HepG2 (cell line): ENCODE measurements around the gene MTCL1. TPM values are rescaled to one million over a fixed set of nuclear protein-coding genes. Genes with fewer than 3 reads are reported as not detected.

Source experiments
- ARID3A ChIP-seq: IDR thresholded peaks from 2 replicates; pipeline ENCODE4 v1.6.1; 2012; ENCODE audit warnings: low read depth, low read length, improper control_type of control experiment
- ARID5B ChIP-seq: IDR thresholded peaks from 2 replicates; pipeline ENCODE4 v1.4.0; 2020; ENCODE audit warnings: mild to moderate bottlenecking, missing genetic modification reagents
- ATF7 ChIP-seq, 2 experiments: fragments of 450-650 bp in 1 of 2; sonication (generic) in 1 of 2; formaldehyde crosslinking in 1 of 2; IDR thresholded peaks; 2 replicates each; pipeline versions ENCODE4 v1.4.0 to v1.6.1; 2016 to 2020; ENCODE audit warnings: antibody characterized with exemption in 1 of 2, mild to moderate bottlenecking in 1 of 2, missing genetic modification reagents in 1 of 2
- DRAP1 ChIP-seq: IDR thresholded peaks from 2 replicates; pipeline ENCODE4 v1.6.1; 2016; ENCODE audit warnings: missing genetic modification reagents, missing compliant biosample characterization
- FOXP1 ChIP-seq, 2 experiments: fragments of 450-650 bp in 1 of 2; IDR thresholded peaks; 2 replicates each; pipeline ENCODE4 v1.6.1; 2017 to 2018; ENCODE audit warnings: antibody characterized with exemption in 1 of 2
- HNRNPK ChIP-seq: fragments of 200-400 bp; formaldehyde crosslinking; IDR thresholded peaks from 2 replicates; pipeline ENCODE4 v1.6.1; 2018; ENCODE audit warnings: low read length, low read depth, moderate library complexity, mild to moderate bottlenecking; ENCODE audit not compliant: poor library complexity, severe bottlenecking
- IKZF4 ChIP-seq: sonication (generic); formaldehyde crosslinking; IDR thresholded peaks from 2 replicates; pipeline ENCODE4 v1.5.1; 2020; ENCODE audit warnings: borderline replicate concordance, mild to moderate bottlenecking, low read depth, missing genetic modification reagents; ENCODE audit errors: not compliant biosample characterization
- MATR3 ChIP-seq: sonication (generic); formaldehyde crosslinking; IDR thresholded peaks from 2 replicates; pipeline ENCODE4 v1.4.0; 2020; ENCODE audit warnings: missing genetic modification reagents
- MEIS2 ChIP-seq: sonication (generic); formaldehyde crosslinking; IDR thresholded peaks from 2 replicates; pipeline ENCODE4 v1.9.0; 2021; ENCODE audit warnings: mild to moderate bottlenecking, missing genetic modification reagents
- MXD4 ChIP-seq: IDR thresholded peaks from 2 replicates; pipeline ENCODE4 v1.6.1; 2016; ENCODE audit warnings: mild to moderate bottlenecking, missing biosample characterization, missing genetic modification reagents
- POLR2A ChIP-seq, 2 experiments: IDR thresholded peaks; 2 replicates each; pipeline ENCODE4 v1.6.1; 2011; ENCODE audit warnings: low read depth in 2 of 2, low read length in 2 of 2, mild to moderate bottlenecking in 1 of 2, moderate library complexity in 1 of 2; ENCODE audit not compliant: insufficient read depth in 1 of 2
- POLR2G ChIP-seq: fragments of 200-400 bp; formaldehyde crosslinking; IDR thresholded peaks from 2 replicates; pipeline ENCODE4 v1.6.1; 2018; ENCODE audit warnings: mild to moderate bottlenecking, low read depth, low read length, moderate library complexity
- RXRB ChIP-seq: IDR thresholded peaks from 2 replicates; pipeline ENCODE4 v1.6.1; 2016; ENCODE audit warnings: borderline replicate concordance, missing genetic modification reagents, missing compliant biosample characterization
- SKI ChIP-seq: fragments of 450-650 bp; IDR thresholded peaks from one replicate; pipeline ENCODE4 v1.6.1; 2018; ENCODE audit warnings: mild to moderate bottlenecking; ENCODE audit not compliant: partially characterized antibody
- YY1 ChIP-seq: IDR thresholded peaks from 2 replicates; pipeline ENCODE4 v1.6.1; 2011; ENCODE audit warnings: low read length, low read depth, moderate library complexity, mild to moderate bottlenecking; ENCODE audit not compliant: insufficient read depth, insufficient replicate concordance
- ZBTB20 ChIP-seq: sonication (generic); formaldehyde crosslinking; IDR thresholded peaks from 2 replicates; pipeline ENCODE4 v1.8.1; 2023; ENCODE audit warnings: missing genetic modification reagents, low read depth, mild to moderate bottlenecking, borderline replicate concordance
- ZNF7 ChIP-seq: IDR thresholded peaks from 2 replicates; pipeline ENCODE4 v1.6.1; 2016; ENCODE audit warnings: missing biosample characterization, missing genetic modification reagents
- ZNF704 ChIP-seq: sonication (generic); formaldehyde crosslinking; IDR thresholded peaks from 2 replicates; pipeline ENCODE4 v1.8.1; 2023; ENCODE audit warnings: mild to moderate bottlenecking, inconsistent platforms, moderate library complexity, missing genetic modification reagents, borderline replicate concordance
- ZNF780A ChIP-seq: sonication (generic); formaldehyde crosslinking; IDR thresholded peaks from 2 replicates; pipeline ENCODE4 v1.8.0; 2022; ENCODE audit warnings: mild to moderate bottlenecking, missing genetic modification reagents, moderate library complexity
- polyA plus RNA-seq, 8 experiments: library from polyadenylated mRNA; depleted of rRNA in 3 of 8; stranded (reverse) in 7 of 8; unstranded in 1 of 8; fragments of >200 nt; fragmentation: Illumina TruSeq in 4 of 8; extraction: Trizol in 4 of 8; gene quantifications; 2 replicates each; pipeline versions ENCODE4 v1.2.1 to v1.2.3, GENCODE V29; 2011 to 2016; ENCODE audit warnings: low read depth in 4 of 8, missing spikeins in 1 of 8, mixed read lengths in 1 of 8; ENCODE audit not compliant: insufficient read depth in 1 of 8
- total RNA-seq, 5 experiments: library from RNA; depleted of rRNA; stranded (reverse); fragments of >200 nt; fragmentation: Illumina TruSeq; extraction: Trizol; gene quantifications; 2 replicates each; pipeline ENCODE4 v1.2.3, GENCODE V29; 2016; ENCODE audit warnings: low read depth in 1 of 5

MTCL1 gene
- total and polyA plus RNA-seq, 2 of the 13 experiments (the other 11 are each of a cell fraction or from before 2014, with no cell fraction given): 3.1 to 3.2 TPM

GRCh38 chr18:8792688-8793316, 87.4 kb downstream of the MTCL1 start (continued):
- peak; percentile 40; the same call in 1 of the 2 replicates for TF ChIP-seq ARID5B (CRISPR knock-in tag)
- TF ChIP-seq ZNF704: no peak
- no peak for TF ChIP-seq IKZF4 (CRISPR knock-in tag)
- no peak for TF ChIP-seq DRAP1 (CRISPR knock-in tag)
- no peak for TF ChIP-seq SKI
- TF ChIP-seq ATF7 (IDR thresholded peaks at IDR 0.05): no peak
- no peak for TF ChIP-seq ATF7 (CRISPR knock-in tag; IDR thresholded peaks at IDR 0.05)
- peak; percentile 41; the same call in 1 of the 2 replicates for TF ChIP-seq ZNF7 (CRISPR knock-in tag)
- TF ChIP-seq YY1: no peak
- 0 out of 4 replicates have a peak, but pooled peaks of 1 of the 2 experiments have one; percentile 24 for TF ChIP-seq POLR2A (IDR thresholded peaks at IDR 0.05; ENCODE audit: insufficient read depth in 1 of 2, low read depth in 2 of 2, low read length in 2 of 2)
- no peak for TF ChIP-seq ZNF780A
- TF ChIP-seq MXD4 (CRISPR knock-in tag): no peak
- TF ChIP-seq RXRB (CRISPR knock-in tag): 0 out of 2 replicates have a peak, but pooled peaks have one; percentile 23
- no peak for TF ChIP-seq FOXP1 (IDR thresholded peaks at IDR 0.05)
- TF ChIP-seq FOXP1 (CRISPR knock-in tag; IDR thresholded peaks at IDR 0.05): peak; percentile 42; the same call in 1 of the 2 replicates
- no peak for TF ChIP-seq ARID3A
- TF ChIP-seq POLR2G: peak; percentile 42; the same call in 1 of the 2 replicates
- no peak for TF ChIP-seq HNRNPK
- no peak for TF ChIP-seq MEIS2 (CRISPR knock-in tag)
- no peak for TF ChIP-seq ZBTB20 (CRISPR knock-in tag)
- no peak for TF ChIP-seq MATR3 (CRISPR knock-in tag)
